G401 (cell line): ENCODE data around the gene PKDCC. TPM values are rescaled to one million over a fixed set of nuclear protein-coding genes. Genes with fewer than 3 reads are reported as not detected.
A peak's percentile ranks its signal among the peaks of the same experiment; 100 is the strongest.
"Not testable (repeated sequence)": the region's sequence is repeated elsewhere in the genome, so short reads cannot be mapped to it uniquely, and the experiment has no call there.

Experiments used
- DNase-seq: peaks from one replicate; pipeline ENCODE4 v3.0.0-alpha.2; 2015; ENCODE audit warnings: low spot score
- in situ Hi-C: cut with HindIII; loops from 2 replicates; pipeline ENCODE4 v1.10.0; 2016; ENCODE audit warnings: low sequenced_read_pairs, mixed read lengths
- total RNA-seq: library from RNA; depleted of rRNA; stranded (reverse); fragments of >200 nt; shearing (Covaris generic); gene quantifications from 2 replicates; pipeline ENCODE4 v1.2.3, GENCODE V29; 2014

PKDCC gene
- total RNA-seq, 1 experiment from 2014 or later = 36.9 TPM

- no peak for DNase-seq
- in situ Hi-C loops = loop anchor here (25.0 kb wide), 1 partner anchor 218 kb away; no protein-coding TSS in a partner anchor
Observed at GRCh38 chr2:42079737-42080287, 32.0 kb downstream of the PKDCC start.

- in situ Hi-C loops = loop anchor here (25.0 kb wide), 1 partner anchor 219 kb away; no protein-coding TSS in a partner anchor
- not testable (repeated sequence) for DNase-seq
Observed at GRCh38 chr2:42081151-42081550, 33.3 kb downstream of the PKDCC start.

- no peak for DNase-seq
- in situ Hi-C loops = loop anchor here (25.0 kb wide), 1 partner anchor 220 kb away; no protein-coding TSS in a partner anchor
Observed at GRCh38 chr2:42082016-42082415, 34.2 kb downstream of the PKDCC start.

- in situ Hi-C loops = loop anchor here (25.0 kb wide), 1 partner anchor 222 kb away; no protein-coding TSS in a partner anchor
- DNase-seq = no peak
Observed at GRCh38 chr2:42084231-42084671, 36.4 kb downstream of the PKDCC start.

- in situ Hi-C loops = loop anchor here (25.0 kb wide), 1 partner anchor 223 kb away; no protein-coding TSS in a partner anchor
- not testable (repeated sequence) for DNase-seq
Observed at GRCh38 chr2:42085070-42085469, 37.2 kb downstream of the PKDCC start.

- in situ Hi-C loops = loop anchor here (25.0 kb wide), 1 partner anchor 224 kb away; no protein-coding TSS in a partner anchor
- DNase-seq = no peak
Observed at GRCh38 chr2:42085706-42086487, 38.1 kb downstream of the PKDCC start.

GRCh38 chr2:42086500-42086953 lies 38.7 kb downstream of the PKDCC start:
- in situ Hi-C loops = loop anchor here (25.0 kb wide), 1 partner anchor 224 kb away; no protein-coding TSS in a partner anchor
- DNase-seq = peak; percentile 68

GRCh38 chr2:42087137-42087856 lies 39.5 kb downstream of the PKDCC start:
- in situ Hi-C loops = loop anchor here (25.0 kb wide), 1 partner anchor 225 kb away; no protein-coding TSS in a partner anchor
- DNase-seq = no peak

GRCh38 chr2:42087857-42088195 lies 40.0 kb downstream of the PKDCC start:
- DNase-seq = no peak
- in situ Hi-C loops = loop anchor here (25.0 kb wide), 1 partner anchor 226 kb away; no protein-coding TSS in a partner anchor

- no peak for DNase-seq
- in situ Hi-C loops = loop anchor here (25.0 kb wide), 1 partner anchor 227 kb away; no protein-coding TSS in a partner anchor
Observed at GRCh38 chr2:42089340-42089925, 41.6 kb downstream of the PKDCC start.

- DNase-seq = no peak
- in situ Hi-C loops = loop anchor here (25.0 kb wide), 1 partner anchor 228 kb away; no protein-coding TSS in a partner anchor
Observed at GRCh38 chr2:42090216-42090615, 42.4 kb downstream of the PKDCC start.

GRCh38 chr2:42091671-42092070 lies 43.9 kb downstream of the PKDCC start:
- in situ Hi-C loops = loop anchor here (25.0 kb wide), 1 partner anchor 229 kb away; no protein-coding TSS in a partner anchor
- DNase-seq = no peak

GRCh38 chr2:42092084-42092996 lies 44.5 kb downstream of the PKDCC start:
- DNase-seq = no peak
- in situ Hi-C loops = loop anchor here (25.0 kb wide), 1 partner anchor 230 kb away; no protein-coding TSS in a partner anchor

GRCh38 chr2:42094114-42094513 lies 46.3 kb downstream of the PKDCC start:
- DNase-seq = no peak
- in situ Hi-C loops = loop anchor here (25.0 kb wide), 1 partner anchor 232 kb away; no protein-coding TSS in a partner anchor

- peak; percentile 81 for DNase-seq
- in situ Hi-C loops = loop anchor here (25.0 kb wide), 1 partner anchor 234 kb away; no protein-coding TSS in a partner anchor
Observed at GRCh38 chr2:42095923-42096408, 48.1 kb downstream of the PKDCC start.

- no peak for DNase-seq
- in situ Hi-C loops = loop anchor here (25.0 kb wide), 1 partner anchor 235 kb away; no protein-coding TSS in a partner anchor
Observed at GRCh38 chr2:42096869-42097591, 49.2 kb downstream of the PKDCC start.
